ENCODE data around the gene PDE8B. TPM values are rescaled to one million over a fixed set of nuclear protein-coding genes. Genes with fewer than 3 reads are reported as not detected.

PDE8B gene
- total RNA-seq, 1 donor from 2014 or later: 7.8 TPM

- no peaks in the 10 kb centered on the region for H3K36me3 Mint-ChIP-seq (ENCODE audit: low read depth, unreplicated experiment)
- H3K27ac Mint-ChIP-seq (ENCODE audit: unreplicated experiment): no peak overlapping the region
- H3K4me1 Mint-ChIP-seq (ENCODE audit: unreplicated experiment): no peaks in the 10 kb centered on the region
- H3K4me3 Mint-ChIP-seq (ENCODE audit: unreplicated experiment): no peak overlapping the region
- TF ChIP-seq CTCF (IDR thresholded peaks at IDR 0.05; ENCODE audit: unreplicated experiment): no peak
- H3K27me3 Mint-ChIP-seq (ENCODE audit: unreplicated experiment): no peaks in the 10 kb centered on the region
- no peak for DNase-seq (ENCODE audit: low spot score)
- H3K9me3 Mint-ChIP-seq (ENCODE audit: unreplicated experiment): no peaks in the 10 kb centered on the region
Measured at GRCh38 chr5:77407152-77407551, 196.7 kb downstream of the PDE8B start.

- Mint-ChIP-seq H3K4me1 (ENCODE audit: unreplicated experiment) (no peaks in the 10 kb centered on the region), H3K4me3 (ENCODE audit: unreplicated experiment) (no peak overlapping the region), H3K27ac (ENCODE audit: unreplicated experiment) (no peak overlapping the region), H3K27me3 (ENCODE audit: unreplicated experiment) (no peaks in the 10 kb centered on the region), H3K36me3 (ENCODE audit: low read depth, unreplicated experiment) (no peaks in the 10 kb centered on the region), H3K9me3 (ENCODE audit: unreplicated experiment) (no peaks in the 10 kb centered on the region)
- TF ChIP-seq CTCF (IDR thresholded peaks at IDR 0.05; ENCODE audit: unreplicated experiment): no peak
- DNase-seq (ENCODE audit: low spot score): no peak
Measured at GRCh38 chr5:77409870-77410621, 199.6 kb downstream of the PDE8B start.

GRCh38 chr5:77413049-77413448, 202.6 kb downstream of the PDE8B start:
- no peaks in the 10 kb centered on the region for H3K9me3 Mint-ChIP-seq (ENCODE audit: unreplicated experiment)
- DNase-seq (ENCODE audit: low spot score): no peak
- TF ChIP-seq CTCF (IDR thresholded peaks at IDR 0.05; ENCODE audit: unreplicated experiment): no peak
- H3K4me3 Mint-ChIP-seq (ENCODE audit: unreplicated experiment): no peak overlapping the region
- no peaks in the 10 kb centered on the region for H3K4me1 Mint-ChIP-seq (ENCODE audit: unreplicated experiment)
- no peak overlapping the region for H3K27ac Mint-ChIP-seq (ENCODE audit: unreplicated experiment)
- no peaks in the 10 kb centered on the region for H3K36me3 Mint-ChIP-seq (ENCODE audit: low read depth, unreplicated experiment)
- H3K27me3 Mint-ChIP-seq (ENCODE audit: unreplicated experiment): no peaks in the 10 kb centered on the region

GRCh38 chr5:77418162-77418561, 207.7 kb downstream of the PDE8B start:
- Mint-ChIP-seq H3K27me3 (ENCODE audit: unreplicated experiment) (peaks cover 2% of the 10 kb centered on the region), H3K27ac (ENCODE audit: unreplicated experiment) (no peak overlapping the region), H3K36me3 (ENCODE audit: low read depth, unreplicated experiment) (peaks cover 4% of the 10 kb centered on the region), H3K4me3 (ENCODE audit: unreplicated experiment) (no peak overlapping the region), H3K4me1 (ENCODE audit: unreplicated experiment) (no peaks in the 10 kb centered on the region), H3K9me3 (ENCODE audit: unreplicated experiment) (no peaks in the 10 kb centered on the region)
- no peak for DNase-seq (ENCODE audit: low spot score)
- no peak for TF ChIP-seq CTCF (IDR thresholded peaks at IDR 0.05; ENCODE audit: unreplicated experiment)

Measured in endothelial cell (in vitro differentiated cells).